HG03378 (cell line): ENCODE data around the gene OMA1.
"Not testable (repeated sequence)": the region's sequence is repeated elsewhere in the genome, so short reads cannot be mapped to it uniquely, and the experiment has no call there.

ENCODE experiments used
- ATAC-seq: cut with Tn5 transposase; IDR thresholded peaks from one replicate; pipeline ENCODE4 v1.9.1; 2021; ENCODE audit warnings: mild to moderate bottlenecking, moderate library complexity; ENCODE audit not compliant: unreplicated experiment

The OMA1 gene

DNA sequence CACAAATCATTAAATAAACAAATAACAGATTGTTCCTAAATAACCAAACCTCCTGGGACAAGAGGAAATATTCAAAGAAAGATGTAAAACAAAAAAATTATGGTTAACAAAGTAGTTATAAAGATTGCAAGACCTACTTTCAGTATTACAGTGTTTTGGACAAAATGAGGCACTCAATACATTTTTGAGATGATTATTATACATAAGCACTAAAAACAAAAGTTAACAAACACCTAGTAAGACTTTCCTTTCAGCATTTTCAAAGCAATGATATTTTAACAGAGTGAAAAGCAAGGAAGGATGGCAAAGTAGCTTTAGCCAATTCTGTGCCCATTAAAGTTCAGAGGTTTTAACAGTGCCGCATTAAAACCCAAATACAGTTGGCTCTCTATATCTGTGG is 17.2 kb downstream of the OMA1 start:
- no peak for ATAC-seq

DNA sequence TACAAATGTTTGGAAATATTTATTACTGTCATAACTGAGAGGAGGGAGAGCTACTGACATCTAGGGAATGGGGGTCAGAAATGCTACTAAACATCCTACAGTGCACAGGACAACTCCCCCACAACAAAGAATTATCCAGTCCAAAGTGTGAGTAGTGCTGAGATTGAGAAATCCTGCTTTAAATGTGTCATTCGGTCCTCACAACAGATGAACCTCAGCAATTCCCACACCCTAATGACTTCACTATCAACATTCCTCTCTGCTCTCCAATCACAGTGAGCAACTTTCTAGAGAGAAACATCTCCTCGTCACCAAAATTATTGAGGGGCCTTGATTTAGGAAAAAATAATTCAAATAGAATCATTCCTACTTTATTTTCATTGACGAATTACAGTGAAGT is 18.0 kb downstream of the OMA1 start:
- ATAC-seq = no peak

DNA sequence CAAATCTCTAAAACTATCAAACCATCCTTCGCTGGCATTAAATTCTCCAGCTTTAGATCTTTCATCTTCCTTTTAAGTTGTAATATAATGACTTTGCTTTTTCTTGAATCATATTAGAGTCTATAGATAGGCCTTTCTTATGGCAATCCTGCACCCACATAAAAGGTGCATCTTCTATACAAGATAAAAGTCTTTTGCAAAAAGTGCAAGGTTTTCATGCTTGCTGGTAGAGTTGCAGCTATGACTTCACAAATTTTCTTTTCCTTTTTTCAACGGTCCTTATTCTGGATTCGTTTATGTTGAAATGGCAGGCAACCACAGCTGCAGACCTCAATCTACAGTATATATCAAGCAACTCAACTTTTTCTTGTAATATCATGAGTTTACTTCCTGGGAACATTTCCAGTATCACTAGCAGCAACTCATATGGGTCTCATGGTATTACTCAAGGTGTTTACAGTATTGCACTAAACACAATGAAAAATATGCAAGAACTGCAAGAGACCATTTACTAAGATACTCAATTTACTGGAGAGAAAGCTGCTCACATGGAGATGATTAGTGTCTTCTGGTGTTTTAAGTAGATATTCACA is 22.1 kb downstream of the OMA1 start:
- no peak for ATAC-seq

DNA sequence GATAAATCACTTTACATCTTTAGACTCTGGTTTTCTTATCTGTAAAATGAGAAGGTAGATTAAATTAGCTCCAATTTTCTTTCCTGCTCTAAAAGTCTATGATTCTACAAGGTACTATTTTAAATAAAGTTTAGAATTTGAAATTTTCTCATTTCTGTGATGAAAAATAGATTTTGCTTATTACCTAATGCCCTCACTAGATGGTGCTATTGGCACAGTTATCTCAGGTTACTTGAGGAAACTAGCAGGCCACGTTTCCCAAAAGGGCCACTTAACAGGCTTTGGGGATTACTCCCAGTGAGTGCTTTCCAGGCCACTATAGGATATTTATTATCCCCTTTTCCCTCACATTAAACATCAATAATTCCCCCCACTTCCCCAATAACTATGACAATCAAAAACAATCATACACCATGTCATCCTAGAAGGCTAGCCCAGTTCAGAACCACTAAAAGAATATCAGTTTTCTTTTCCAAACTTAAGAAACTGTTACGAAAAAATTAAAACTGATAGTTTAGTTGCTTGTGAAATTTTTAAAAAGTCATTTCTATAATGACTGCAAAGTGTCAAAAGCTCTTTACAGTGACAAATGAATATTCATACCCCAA is 30.6 kb downstream of the OMA1 start:
- no peak for ATAC-seq

DNA sequence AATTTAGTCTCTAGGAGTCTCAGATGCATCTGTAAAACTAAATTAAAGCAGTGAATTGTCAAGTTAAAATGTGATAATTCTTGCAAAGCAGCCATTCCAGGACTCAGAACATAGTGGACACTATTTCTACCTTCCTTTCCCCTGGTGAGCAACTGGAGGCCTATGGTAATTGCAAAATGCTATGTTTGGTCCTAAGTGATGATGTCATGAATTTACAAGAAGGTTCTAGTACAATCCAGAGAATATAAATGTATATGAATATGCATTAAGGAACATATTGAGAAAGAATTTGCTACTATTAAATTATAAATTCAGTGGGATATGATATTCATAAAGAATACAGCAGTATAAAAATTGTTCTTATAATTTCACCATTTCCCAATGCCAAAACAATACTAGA is 32.6 kb downstream of the OMA1 start:
- ATAC-seq = no peak

DNA sequence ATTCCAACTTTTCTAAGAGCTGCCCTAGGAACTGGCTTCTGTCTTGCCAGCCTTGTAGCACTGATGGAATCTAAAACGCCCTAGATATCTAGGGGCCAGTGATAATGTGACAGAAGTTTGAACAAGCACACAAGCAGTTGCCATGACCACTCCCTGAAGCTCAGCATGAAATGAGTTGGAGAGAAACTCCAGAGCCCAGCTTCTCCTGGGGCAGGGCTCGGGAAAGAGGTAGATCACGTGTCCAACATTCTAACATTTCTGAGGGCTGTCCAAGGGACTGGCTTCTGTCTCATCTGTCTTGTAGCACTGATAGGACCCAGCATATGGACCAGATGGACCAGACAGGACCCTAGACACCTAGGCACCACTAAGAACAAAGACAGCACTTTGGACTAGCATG is 37.9 kb downstream of the OMA1 start:
- no peak for ATAC-seq

GRCh38 chr1:58505286-58505685 is 41.2 kb downstream of the OMA1 start:
- ATAC-seq = no peak

GRCh38 chr1:58502519-58502918 is 44.0 kb downstream of the OMA1 start:
- no peak for ATAC-seq

DNA sequence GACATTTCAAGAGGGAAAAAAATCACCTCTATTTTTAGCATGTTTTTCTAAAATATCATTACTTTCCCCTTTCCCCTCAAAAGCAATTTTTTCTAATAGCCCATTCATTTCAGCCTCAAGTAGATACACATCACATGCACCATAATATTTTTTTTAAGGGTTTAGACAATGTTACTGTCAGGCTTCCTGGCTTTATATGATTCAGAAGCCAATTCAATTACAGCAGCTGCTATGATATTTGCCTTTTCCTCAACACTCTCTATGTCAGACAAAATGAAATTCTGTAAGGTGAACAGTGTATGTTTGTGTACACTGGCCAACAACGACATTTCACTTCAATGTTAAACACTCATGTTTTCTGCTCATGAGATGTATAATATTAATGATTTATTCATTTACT is 46.5 kb downstream of the OMA1 start:
- no peak for ATAC-seq

GRCh38 chr1:58497499-58497898 is 49.0 kb downstream of the OMA1 start:
- no peak for ATAC-seq

- no peak for ATAC-seq
These were observed 50.5 kb downstream of the OMA1 start for GRCh38 chr1:58496042-58496441.

DNA sequence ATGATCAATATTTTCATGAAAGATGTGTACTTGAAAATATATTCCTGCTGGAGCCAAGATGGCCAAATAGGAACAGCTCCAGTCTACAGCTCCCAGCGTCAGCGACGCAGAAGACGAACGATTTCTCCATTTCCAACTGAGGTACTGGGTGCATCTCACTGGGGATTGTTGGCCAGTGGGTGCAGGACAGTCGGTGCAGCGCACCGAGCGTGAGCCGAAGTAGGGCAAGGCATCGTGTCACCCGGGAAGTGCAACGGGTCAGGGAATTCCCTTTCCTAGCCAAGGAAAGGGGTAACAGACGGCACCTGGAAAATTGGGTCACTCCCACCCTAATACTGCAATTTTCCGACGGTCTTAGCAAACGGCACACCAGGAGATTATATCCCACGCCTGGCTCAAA is 57.6 kb downstream of the OMA1 start:
- ATAC-seq = not testable (repeated sequence)

DNA sequence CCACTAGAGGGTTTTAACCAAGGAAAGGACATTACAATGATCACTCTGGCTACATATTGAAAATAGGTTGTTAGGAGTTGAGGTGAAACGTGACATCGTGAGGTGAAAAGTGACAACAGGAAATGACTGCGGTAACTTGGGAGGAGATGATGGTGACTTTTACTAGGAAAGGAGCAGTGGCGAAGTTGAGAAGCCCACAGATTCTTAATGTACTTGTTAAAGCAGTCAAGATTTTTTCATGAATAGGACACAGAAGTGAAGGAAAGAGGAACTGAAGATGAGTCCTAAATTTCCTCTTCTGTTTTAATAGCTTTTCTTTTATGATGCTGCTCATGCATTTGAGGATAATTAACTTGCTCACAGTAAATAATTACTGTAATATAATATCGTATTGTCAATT is 59.5 kb downstream of the OMA1 start:
- ATAC-seq = no peak

DNA sequence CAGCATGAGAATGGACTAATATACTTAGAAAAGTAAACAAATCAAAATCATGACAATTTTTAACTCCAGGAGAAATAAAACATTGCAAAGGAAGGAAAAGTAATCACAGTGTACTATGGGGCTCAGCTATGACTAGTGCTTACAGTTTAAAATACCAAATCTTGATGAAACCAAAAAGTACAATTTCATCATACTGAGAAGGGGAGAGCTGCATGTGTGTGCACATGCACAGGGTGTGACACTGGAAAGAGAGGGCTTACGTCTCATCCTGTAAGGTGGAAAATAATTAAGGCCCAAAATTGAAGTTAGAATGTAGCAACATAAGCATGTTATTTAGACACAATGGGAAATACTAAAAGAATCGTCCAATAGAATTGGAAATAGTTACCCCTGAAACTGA is 64.6 kb downstream of the OMA1 start:
- no peak for ATAC-seq

GRCh38 chr1:58480191-58480590 is 66.3 kb downstream of the OMA1 start:
- no peak for ATAC-seq

DNA sequence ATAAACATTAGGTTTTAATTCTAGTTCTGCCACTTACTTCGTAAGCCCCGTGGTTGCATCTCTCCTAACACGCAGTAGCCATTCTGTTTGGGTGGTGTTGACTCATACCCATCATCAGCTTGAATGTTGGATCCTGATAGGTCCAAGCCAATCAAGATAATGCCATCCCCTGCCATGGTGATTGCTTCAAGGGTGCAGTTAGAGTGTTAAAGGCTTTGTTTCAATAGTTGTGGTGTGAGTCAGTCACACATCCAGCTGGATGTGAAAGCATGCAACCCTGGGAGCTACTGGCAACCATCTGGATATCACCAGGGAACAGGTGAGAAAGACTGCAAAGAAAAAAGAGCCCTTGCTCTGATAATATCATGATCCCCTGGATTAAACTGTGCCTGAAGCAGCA is 69.1 kb downstream of the OMA1 start:
- ATAC-seq = no peak

DNA sequence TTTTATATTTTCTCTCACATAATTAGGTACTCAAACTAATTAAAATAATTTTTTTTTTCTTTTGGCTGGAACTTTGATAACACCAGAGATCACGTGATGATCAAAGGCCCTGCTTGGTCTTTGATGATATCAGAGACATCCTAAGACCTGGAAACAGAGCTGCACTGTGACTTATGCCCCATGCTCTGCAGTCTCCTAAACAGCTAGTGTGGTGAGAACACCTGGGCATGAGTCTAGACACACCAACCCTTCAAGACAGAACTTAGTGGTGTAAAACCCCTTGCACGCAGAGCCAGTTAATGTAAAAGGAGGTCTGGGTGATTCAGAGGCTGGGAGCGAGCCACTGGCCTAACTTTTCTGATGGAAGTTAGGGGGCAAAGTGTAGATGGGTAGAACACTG is 70.3 kb downstream of the OMA1 start:
- no peak for ATAC-seq

GRCh38 chr1:58469476-58469875 is 77.0 kb downstream of the OMA1 start:
- no peak for ATAC-seq

- no peak for ATAC-seq
These were observed 77.5 kb downstream of the OMA1 start for GRCh38 chr1:58469016-58469415.

GRCh38 chr1:58468612-58469011 is 77.9 kb downstream of the OMA1 start:
- ATAC-seq = no peak

DNA sequence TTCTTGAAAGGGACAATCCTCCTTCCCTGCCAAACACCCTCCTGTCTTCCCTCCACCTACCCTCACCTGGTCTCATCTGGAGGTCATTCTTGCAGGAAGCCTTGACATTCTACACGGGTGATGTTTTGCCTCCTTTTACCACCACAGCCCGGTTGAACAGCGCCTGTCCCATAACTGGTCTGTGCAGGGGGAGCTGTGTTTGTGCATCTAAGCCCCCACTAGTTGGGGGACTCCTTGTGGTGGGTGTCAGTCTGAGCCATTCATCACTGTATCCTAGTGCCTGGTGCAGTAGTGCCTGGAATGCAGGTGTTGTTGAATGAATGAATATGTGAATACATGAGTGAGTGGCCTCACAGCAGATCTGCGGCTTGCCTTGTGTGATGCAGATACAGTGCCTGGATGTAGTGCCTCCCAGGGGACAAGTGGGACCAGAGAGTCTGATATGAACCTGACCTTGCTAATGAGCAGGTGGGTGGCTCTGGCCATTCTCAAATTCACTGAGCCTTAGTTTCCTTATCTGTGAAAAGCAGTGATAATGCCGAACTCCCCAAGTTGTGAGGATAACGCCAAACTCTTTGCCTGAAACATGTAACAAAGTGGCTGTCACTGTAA is 79.8 kb downstream of the OMA1 start:
- no peak for ATAC-seq

DNA sequence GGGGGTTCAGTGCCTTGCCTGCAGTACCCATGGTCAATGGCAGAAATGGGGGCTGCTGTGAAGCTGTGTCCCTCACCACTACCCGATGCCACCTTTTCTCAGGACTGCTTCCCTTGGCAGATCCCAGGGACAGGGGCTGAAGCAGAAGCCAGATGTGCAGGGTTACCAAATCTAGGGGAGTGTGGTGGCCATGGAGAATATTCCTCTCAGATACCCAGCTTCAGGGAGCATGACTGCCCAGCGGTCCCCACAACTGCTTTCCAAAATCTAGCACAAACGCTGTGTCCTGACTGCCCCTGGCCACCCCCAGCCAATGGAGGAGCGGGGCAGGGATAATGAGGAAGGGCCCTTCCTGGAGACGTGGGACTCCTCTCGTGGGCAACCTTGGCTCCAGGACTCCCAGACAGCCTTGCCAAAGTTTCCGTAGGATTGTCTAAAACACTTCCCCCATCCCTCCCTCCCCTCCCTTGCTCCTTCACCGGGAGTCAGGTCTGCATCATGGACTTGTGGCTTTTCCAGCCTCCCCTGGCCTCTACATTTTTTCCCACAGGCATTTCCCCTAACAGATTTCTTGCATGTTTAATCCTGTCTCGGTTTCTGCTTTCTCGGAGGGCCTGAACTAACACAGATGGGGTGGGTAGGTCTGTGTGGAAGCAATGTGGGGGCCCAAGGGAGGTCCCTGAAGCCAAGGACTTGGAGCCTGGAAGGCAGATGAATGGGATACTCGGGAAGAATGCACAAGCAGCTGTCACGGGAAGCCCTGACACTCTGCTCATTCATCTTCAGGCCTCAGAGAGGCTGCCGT is 80.5 kb downstream of the OMA1 start:
- ATAC-seq = no peak
